Measurements from ENCODE around the gene C11orf91. TPM values are rescaled to one million over a fixed set of nuclear protein-coding genes. Genes with fewer than 3 reads are reported as not detected.
A peak's percentile ranks its signal among the peaks of the same experiment; 100 is the strongest.

C11orf91 gene
- total RNA-seq, 1 donor from 2014 or later, result not detected

DNA sequence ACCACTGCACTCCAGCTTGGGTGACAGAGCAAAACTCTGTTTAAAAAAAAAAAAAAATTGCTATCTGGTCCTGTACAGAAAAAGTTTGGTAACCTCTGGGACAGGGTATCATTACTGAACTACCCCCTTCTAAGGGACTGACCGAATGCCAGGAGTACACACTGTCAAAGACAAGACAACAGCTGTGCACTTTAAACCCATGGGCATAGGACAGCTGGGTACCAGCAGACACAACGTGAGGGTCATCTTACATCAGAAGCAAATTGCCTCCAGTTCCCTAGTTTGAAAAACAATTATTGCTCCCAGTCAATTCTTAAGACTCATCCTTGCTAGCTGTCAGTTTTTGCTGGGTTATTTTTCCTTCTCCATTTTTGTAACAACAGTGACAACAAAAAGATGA lies 17.8 kb upstream of the C11orf91 start:
- peaks cover 2% of the 10 kb centered on the region for H3K27me3 Mint-ChIP-seq (ENCODE audit: insufficient read depth, low read depth)
- TF ChIP-seq EZH2 (IDR thresholded peaks at IDR 0.05), result no peak
- no peak for TF ChIP-seq CTCF (IDR thresholded peaks at IDR 0.05)
- no peak for TF ChIP-seq EZH2phosphoT487 (IDR thresholded peaks at IDR 0.05)
- H3K9me3 Mint-ChIP-seq, result no peaks in the 10 kb centered on the region
- no peak for DNase-seq (ENCODE audit: low spot score)
- H3K4me1 Mint-ChIP-seq, result peaks cover 4% of the 10 kb centered on the region
- Histone ChIP-seq H3K27me3 (no peaks in the 10 kb centered on the region), H3K9ac (no peak overlapping the region), H2AFZ (replicated peaks) (no peak overlapping the region), H3K4me1 (no peaks in the 10 kb centered on the region), H3F3A (ENCODE audit: low read depth) (no peaks in the 10 kb centered on the region), H3K9me3 (ENCODE audit: low read depth) (no peaks in the 10 kb centered on the region), H3K27ac (no peak overlapping the region), H3K4me3 (no peak overlapping the region), H3K36me3 (no peaks in the 10 kb centered on the region), H4K20me1 (ENCODE audit: low read depth) (peaks cover 10% of the 10 kb centered on the region), H3K4me2 (no peak overlapping the region), H3K79me2 (ENCODE audit: low read depth) (peaks cover 5% of the 10 kb centered on the region)
- H3K27ac Mint-ChIP-seq, result no peak overlapping the region
- H3K4me3 Mint-ChIP-seq, result no peak overlapping the region
- peaks cover 22% of the 10 kb centered on the region for H3K36me3 Mint-ChIP-seq

GRCh38 chr11:33716243-33716642 lies 15.6 kb upstream of the C11orf91 start:
- Mint-ChIP-seq H3K4me3 (no peak overlapping the region), H3K4me1 (no peaks in the 10 kb centered on the region), H3K36me3 (peaks cover 18% of the 10 kb centered on the region), H3K27ac (no peak overlapping the region), H3K9me3 (no peaks in the 10 kb centered on the region), H3K27me3 (ENCODE audit: insufficient read depth, low read depth) (peaks cover 2% of the 10 kb centered on the region)
- no peak overlapping the region for H3K4me2 ChIP-seq
- H3K36me3 ChIP-seq, result no peaks in the 10 kb centered on the region
- H3K9me3 ChIP-seq (ENCODE audit: low read depth), result no peaks in the 10 kb centered on the region
- no peaks in the 10 kb centered on the region for H3K27me3 ChIP-seq
- H2AFZ ChIP-seq (replicated peaks), result no peak overlapping the region
- H3K27ac ChIP-seq, result no peak overlapping the region
- no peaks in the 10 kb centered on the region for H4K20me1 ChIP-seq (ENCODE audit: low read depth)
- TF ChIP-seq EZH2 (IDR thresholded peaks at IDR 0.05) (no peak), CTCF (IDR thresholded peaks at IDR 0.05) (peak; percentile 44), EZH2phosphoT487 (IDR thresholded peaks at IDR 0.05) (no peak)
- no peak overlapping the region for H3K4me3 ChIP-seq
- H3K9ac ChIP-seq, result no peak overlapping the region
- H3F3A ChIP-seq (ENCODE audit: low read depth), result no peaks in the 10 kb centered on the region
- no peak for DNase-seq (ENCODE audit: low spot score)
- H3K4me1 ChIP-seq, result no peaks in the 10 kb centered on the region
- no peaks in the 10 kb centered on the region for H3K79me2 ChIP-seq (ENCODE audit: low read depth)

GRCh38 chr11:33713856-33714398 lies 13.3 kb upstream of the C11orf91 start:
- no peaks in the 10 kb centered on the region for H3K4me1 ChIP-seq
- no peaks in the 10 kb centered on the region for H3K4me1 Mint-ChIP-seq
- H3K4me3 ChIP-seq, result no peak overlapping the region
- H3K9me3 Mint-ChIP-seq, result no peaks in the 10 kb centered on the region
- H3K36me3 Mint-ChIP-seq, result peaks cover 6% of the 10 kb centered on the region
- no peak overlapping the region for H3K4me3 Mint-ChIP-seq
- no peak overlapping the region for H3K9ac ChIP-seq
- H3K27me3 Mint-ChIP-seq (ENCODE audit: insufficient read depth, low read depth), result peaks cover 2% of the 10 kb centered on the region
- H3K27ac ChIP-seq, result no peak overlapping the region
- H2AFZ ChIP-seq (replicated peaks), result no peak overlapping the region
- H3K27ac Mint-ChIP-seq, result no peak overlapping the region
- no peaks in the 10 kb centered on the region for H4K20me1 ChIP-seq (ENCODE audit: low read depth)
- TF ChIP-seq EZH2 (IDR thresholded peaks at IDR 0.05) (no peak), CTCF (IDR thresholded peaks at IDR 0.05) (no peak), EZH2phosphoT487 (IDR thresholded peaks at IDR 0.05) (no peak)
- no peaks in the 10 kb centered on the region for H3K79me2 ChIP-seq (ENCODE audit: low read depth)
- H3K4me2 ChIP-seq, result no peak overlapping the region
- H3K27me3 ChIP-seq, result no peaks in the 10 kb centered on the region
- no peaks in the 10 kb centered on the region for H3K36me3 ChIP-seq
- no peak for DNase-seq (ENCODE audit: low spot score)
- H3K9me3 ChIP-seq (ENCODE audit: low read depth), result no peaks in the 10 kb centered on the region
- no peaks in the 10 kb centered on the region for H3F3A ChIP-seq (ENCODE audit: low read depth)

All from neural progenitor cell (in vitro differentiated cells).